B cell (primary cell): ENCODE data around the gene GFRAL.

Source experiments
- EZH2 ChIP-seq: IDR thresholded peaks from 2 replicates; pipeline ENCODE4 v1.6.1; 2012; ENCODE audit warnings: borderline replicate concordance, low read depth, mild to moderate bottlenecking, moderate library complexity, low read length; ENCODE audit not compliant: insufficient read depth, poor library complexity, severe bottlenecking
- TF ChIP-seq, protein P1 (sequence below): fragments of 200-600 bp; IDR thresholded peaks from one replicate; pipeline ENCODE4 v1.8.0; 2022; ENCODE audit warnings: antibody characterized with exemption, mild to moderate bottlenecking

GRCh38 chr6:55445648-55446204 is 118.5 kb downstream of the GFRAL start:
- TF ChIP-seq, protein P1, sequence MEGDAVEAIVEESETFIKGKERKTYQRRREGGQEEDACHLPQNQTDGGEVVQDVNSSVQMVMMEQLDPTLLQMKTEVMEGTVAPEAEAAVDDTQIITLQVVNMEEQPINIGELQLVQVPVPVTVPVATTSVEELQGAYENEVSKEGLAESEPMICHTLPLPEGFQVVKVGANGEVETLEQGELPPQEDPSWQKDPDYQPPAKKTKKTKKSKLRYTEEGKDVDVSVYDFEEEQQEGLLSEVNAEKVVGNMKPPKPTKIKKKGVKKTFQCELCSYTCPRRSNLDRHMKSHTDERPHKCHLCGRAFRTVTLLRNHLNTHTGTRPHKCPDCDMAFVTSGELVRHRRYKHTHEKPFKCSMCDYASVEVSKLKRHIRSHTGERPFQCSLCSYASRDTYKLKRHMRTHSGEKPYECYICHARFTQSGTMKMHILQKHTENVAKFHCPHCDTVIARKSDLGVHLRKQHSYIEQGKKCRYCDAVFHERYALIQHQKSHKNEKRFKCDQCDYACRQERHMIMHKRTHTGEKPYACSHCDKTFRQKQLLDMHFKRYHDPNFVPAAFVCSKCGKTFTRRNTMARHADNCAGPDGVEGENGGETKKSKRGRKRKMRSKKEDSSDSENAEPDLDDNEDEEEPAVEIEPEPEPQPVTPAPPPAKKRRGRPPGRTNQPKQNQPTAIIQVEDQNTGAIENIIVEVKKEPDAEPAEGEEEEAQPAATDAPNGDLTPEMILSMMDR: no peak
- no peak for TF ChIP-seq EZH2
